Measurements from ENCODE around the gene OTUD3.

Gene OTUD3

DNA sequence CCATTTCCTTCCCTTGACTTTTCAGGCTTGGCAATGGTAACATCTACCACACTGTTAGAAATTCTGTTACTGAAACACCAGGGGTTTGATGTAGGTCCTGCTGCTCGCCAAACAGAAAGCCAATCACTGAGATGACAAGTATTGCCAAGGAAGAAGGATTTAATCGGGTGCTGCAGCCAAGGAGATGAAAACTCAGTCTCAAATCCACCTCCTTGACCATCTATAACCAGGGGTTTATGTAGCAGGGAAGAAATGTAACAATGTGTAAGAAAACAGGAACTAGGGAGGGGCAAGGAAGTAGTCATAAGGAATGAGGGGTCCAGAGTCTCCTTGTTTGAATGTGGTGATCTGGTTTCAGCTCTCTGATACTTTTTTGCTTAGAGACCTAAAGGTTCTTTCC is 71.9 kb downstream of the OTUD3 start:
- no peak overlapping the region for H3K4me2 ChIP-seq (ENCODE audit: low read depth, low read length, poor library complexity, severe bottlenecking)
- H2AFZ ChIP-seq (ENCODE audit: low read depth, low read length, severe bottlenecking) = no peak overlapping the region
- H4K20me1 ChIP-seq (ENCODE audit: low read depth, low read length) = no peaks in the 10 kb centered on the region
- H3K27me3 ChIP-seq (ENCODE audit: low read length) = no peaks in the 10 kb centered on the region; the same call in 1 of the 2 replicates
- no peaks in the 10 kb centered on the region for H3K79me2 ChIP-seq (ENCODE audit: insufficient read depth, low read length)
- no peak overlapping the region for H3K27ac ChIP-seq (ENCODE audit: low read depth, low read length)
- no peak for TF ChIP-seq EZH2phosphoT487 (conservative IDR thresholded peaks at IDR 0.05; ENCODE audit: low read length)
- TF ChIP-seq, protein P1, sequence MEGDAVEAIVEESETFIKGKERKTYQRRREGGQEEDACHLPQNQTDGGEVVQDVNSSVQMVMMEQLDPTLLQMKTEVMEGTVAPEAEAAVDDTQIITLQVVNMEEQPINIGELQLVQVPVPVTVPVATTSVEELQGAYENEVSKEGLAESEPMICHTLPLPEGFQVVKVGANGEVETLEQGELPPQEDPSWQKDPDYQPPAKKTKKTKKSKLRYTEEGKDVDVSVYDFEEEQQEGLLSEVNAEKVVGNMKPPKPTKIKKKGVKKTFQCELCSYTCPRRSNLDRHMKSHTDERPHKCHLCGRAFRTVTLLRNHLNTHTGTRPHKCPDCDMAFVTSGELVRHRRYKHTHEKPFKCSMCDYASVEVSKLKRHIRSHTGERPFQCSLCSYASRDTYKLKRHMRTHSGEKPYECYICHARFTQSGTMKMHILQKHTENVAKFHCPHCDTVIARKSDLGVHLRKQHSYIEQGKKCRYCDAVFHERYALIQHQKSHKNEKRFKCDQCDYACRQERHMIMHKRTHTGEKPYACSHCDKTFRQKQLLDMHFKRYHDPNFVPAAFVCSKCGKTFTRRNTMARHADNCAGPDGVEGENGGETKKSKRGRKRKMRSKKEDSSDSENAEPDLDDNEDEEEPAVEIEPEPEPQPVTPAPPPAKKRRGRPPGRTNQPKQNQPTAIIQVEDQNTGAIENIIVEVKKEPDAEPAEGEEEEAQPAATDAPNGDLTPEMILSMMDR (IDR thresholded peaks at IDR 0.05; ENCODE audit: insufficient read depth, low read length, poor library complexity, severe bottlenecking) = no peak
- H3K9me3 ChIP-seq (ENCODE audit: insufficient read depth, low read length) = peaks cover 4% of the 10 kb centered on the region; the same call in 1 of the 2 replicates
- no peaks in the 10 kb centered on the region for H3K36me3 ChIP-seq (ENCODE audit: low read length)
- no peaks in the 10 kb centered on the region for H3F3A ChIP-seq (ENCODE audit: insufficient read depth)
- no peaks in the 10 kb centered on the region for H3K9me2 ChIP-seq (replicated peaks; ENCODE audit: insufficient read depth, low read length)
- no peak overlapping the region for H3K9ac ChIP-seq (ENCODE audit: low read length)
- H3K4me3 ChIP-seq (ENCODE audit: insufficient read depth, low read length, poor library complexity, severe bottlenecking) = no peak overlapping the region

DNA sequence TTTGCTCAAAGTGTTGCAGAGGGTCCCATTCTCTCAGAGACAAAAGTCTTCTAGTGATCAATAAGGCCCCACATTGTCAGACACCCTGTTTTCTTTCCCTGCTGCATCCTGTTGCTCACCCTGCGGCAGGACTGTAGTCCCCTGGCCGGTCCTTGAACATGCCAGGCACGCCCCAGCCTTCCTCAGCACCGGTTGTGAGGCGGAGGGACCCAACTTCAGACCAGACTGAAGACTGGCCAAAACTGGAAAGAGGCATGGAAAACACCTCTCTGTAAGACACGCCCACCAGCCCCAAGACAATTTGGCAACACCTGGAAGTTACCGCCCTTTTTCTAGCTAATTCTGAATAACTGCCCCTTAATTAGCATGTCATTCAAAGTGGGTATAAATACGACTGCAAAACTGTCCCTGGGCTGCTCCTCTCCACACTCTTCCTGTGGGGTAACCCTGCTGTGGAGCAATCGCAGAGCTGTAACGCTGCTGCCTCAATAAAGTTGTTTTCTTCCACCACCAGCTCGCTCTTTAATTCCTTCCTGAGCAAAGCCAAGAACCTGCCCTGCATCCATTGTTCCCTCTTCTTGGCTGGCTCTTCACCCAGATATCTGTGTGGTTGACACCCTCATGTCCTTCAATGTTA is 73.5 kb downstream of the OTUD3 start:
- no peak overlapping the region for H3K9ac ChIP-seq (ENCODE audit: low read length)
- TF ChIP-seq, protein P1 (IDR thresholded peaks at IDR 0.05; ENCODE audit: insufficient read depth, low read length, poor library complexity, severe bottlenecking) = no peak
- no peak for TF ChIP-seq EZH2phosphoT487 (conservative IDR thresholded peaks at IDR 0.05; ENCODE audit: low read length)
- no peak overlapping the region for H3K27ac ChIP-seq (ENCODE audit: low read depth, low read length)
- H3K79me2 ChIP-seq (ENCODE audit: insufficient read depth, low read length) = no peaks in the 10 kb centered on the region
- H4K20me1 ChIP-seq (ENCODE audit: low read depth, low read length) = no peaks in the 10 kb centered on the region
- H2AFZ ChIP-seq (ENCODE audit: low read depth, low read length, severe bottlenecking) = no peak overlapping the region
- H3K4me2 ChIP-seq (ENCODE audit: low read depth, low read length, poor library complexity, severe bottlenecking) = no peak overlapping the region
- no peaks in the 10 kb centered on the region for H3K36me3 ChIP-seq (ENCODE audit: low read length)
- H3F3A ChIP-seq (ENCODE audit: insufficient read depth) = no peaks in the 10 kb centered on the region
- no peaks in the 10 kb centered on the region for H3K9me2 ChIP-seq (replicated peaks; ENCODE audit: insufficient read depth, low read length)
- no peaks in the 10 kb centered on the region; the same call in 1 of the 2 replicates for H3K27me3 ChIP-seq (ENCODE audit: low read length)
- peaks cover 4% of the 10 kb centered on the region; the same call in 1 of the 2 replicates for H3K9me3 ChIP-seq (ENCODE audit: insufficient read depth, low read length)
- no peak overlapping the region for H3K4me3 ChIP-seq (ENCODE audit: insufficient read depth, low read length, poor library complexity, severe bottlenecking)

DNA sequence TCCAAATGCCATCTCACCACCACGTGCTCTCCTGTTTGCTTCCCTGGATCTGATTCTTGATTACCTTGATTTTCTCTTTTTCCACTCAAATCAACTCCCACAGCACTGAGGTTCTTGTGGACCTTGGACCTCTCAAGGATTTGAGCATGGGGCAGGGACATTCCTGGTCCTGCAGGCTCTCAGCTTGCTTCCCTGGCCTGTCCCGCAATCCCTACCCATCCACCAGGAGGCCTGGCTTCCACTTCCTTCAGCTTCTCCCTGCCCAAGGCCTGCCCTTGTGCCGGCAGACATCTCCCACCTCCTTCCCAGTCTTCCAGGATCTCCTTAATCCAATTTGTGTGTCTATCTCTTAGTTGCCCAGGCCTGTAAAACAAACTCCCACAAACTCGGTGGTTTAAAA is 75.6 kb downstream of the OTUD3 start:
- Histone ChIP-seq H3K36me3 (ENCODE audit: low read length) (no peaks in the 10 kb centered on the region), H3F3A (ENCODE audit: insufficient read depth) (no peaks in the 10 kb centered on the region), H4K20me1 (ENCODE audit: low read depth, low read length) (no peaks in the 10 kb centered on the region), H3K4me3 (ENCODE audit: insufficient read depth, low read length, poor library complexity, severe bottlenecking) (no peak overlapping the region), H3K9ac (ENCODE audit: low read length) (no peak overlapping the region), H3K27ac (ENCODE audit: low read depth, low read length) (no peak overlapping the region), H3K9me3 (ENCODE audit: insufficient read depth, low read length) (peaks cover 4% of the 10 kb centered on the region; the same call in 1 of the 2 replicates), H2AFZ (ENCODE audit: low read depth, low read length, severe bottlenecking) (no peak overlapping the region), H3K4me2 (ENCODE audit: low read depth, low read length, poor library complexity, severe bottlenecking) (no peak overlapping the region), H3K79me2 (ENCODE audit: insufficient read depth, low read length) (no peaks in the 10 kb centered on the region), H3K27me3 (ENCODE audit: low read length) (no peaks in the 10 kb centered on the region; the same call in 1 of the 2 replicates), H3K9me2 (replicated peaks; ENCODE audit: insufficient read depth, low read length) (no peaks in the 10 kb centered on the region)
- no peak for TF ChIP-seq EZH2phosphoT487 (conservative IDR thresholded peaks at IDR 0.05; ENCODE audit: low read length)
- TF ChIP-seq, protein P1 (IDR thresholded peaks at IDR 0.05; ENCODE audit: insufficient read depth, low read length, poor library complexity, severe bottlenecking) = no peak
